Esophagus (tissue), 2 donors: ENCODE measurements around the gene TBATA. TPM values are rescaled to one million over a fixed set of nuclear protein-coding genes. Genes with fewer than 3 reads are reported as not detected.
"Not testable (repeated sequence)": the region's sequence is repeated elsewhere in the genome, so short reads cannot be mapped to it uniquely, and the experiment has no call there.

Source experiments
- H3K27ac ChIP-seq, 2 donors: one replicate each; pipeline ENCODE4 v1.5.1; 2013; ENCODE audit warnings: low read depth in 2 of 2, mild to moderate bottlenecking in 2 of 2, inconsistent platforms in 1 of 2, low read length in 1 of 2, moderate library complexity in 1 of 2
- H3K27me3 ChIP-seq, 2 donors: one replicate each; pipeline ENCODE4 v1.6.1; 2013; ENCODE audit warnings: low read length in 2 of 2, control low read depth in 1 of 2, mild to moderate bottlenecking in 1 of 2; ENCODE audit not compliant: insufficient read depth in 2 of 2, control insufficient read depth in 1 of 2
- H3K36me3 ChIP-seq, 2 donors: one replicate each; pipeline ENCODE4 v1.6.1; 2013; ENCODE audit warnings: low read length in 1 of 2; ENCODE audit not compliant: control insufficient read depth in 2 of 2, insufficient read depth in 2 of 2
- H3K4me1 ChIP-seq, 2 donors: one replicate each; pipeline ENCODE4 v1.6.1; 2013; ENCODE audit warnings: low read length in 1 of 2; ENCODE audit not compliant: control insufficient read depth in 2 of 2, insufficient read depth in 2 of 2
- H3K4me3 ChIP-seq, 2 donors: one replicate each; pipeline ENCODE4 v1.5.1; 2013; ENCODE audit warnings: low read length in 2 of 2, mild to moderate bottlenecking in 2 of 2, low read depth in 1 of 2, moderate library complexity in 1 of 2
- H3K9me3 ChIP-seq, 2 donors: one replicate each; pipeline ENCODE4 v1.6.1; 2013; ENCODE audit warnings: mild to moderate bottlenecking in 2 of 2, low read depth in 1 of 2, low read length in 1 of 2, moderate library complexity in 1 of 2; ENCODE audit not compliant: control insufficient read depth in 2 of 2, insufficient read depth in 1 of 2
- WGBS, 2 donors: extraction: QIAGEN DNeasy Blood & Tissue Kit; methylation state at CpG; one replicate each; pipeline ENCODE4 v1.1.7; 2013; 5-methylcytosine and 5-hydroxymethylcytosine counted together
- polyA plus RNA-seq, 2 donors: library from polyadenylated mRNA; stranded (reverse); fragments of 200-250 nt; gene quantifications; one replicate each; pipeline ENCODE4 v1.2.3, GENCODE V29; 2013
- donor health status: healthy with polysubstance abuse.
- donor health status: Bipolar disorder and iron deficiency.

TBATA gene
- polyA plus RNA-seq, 2 donors, result not detected

DNA sequence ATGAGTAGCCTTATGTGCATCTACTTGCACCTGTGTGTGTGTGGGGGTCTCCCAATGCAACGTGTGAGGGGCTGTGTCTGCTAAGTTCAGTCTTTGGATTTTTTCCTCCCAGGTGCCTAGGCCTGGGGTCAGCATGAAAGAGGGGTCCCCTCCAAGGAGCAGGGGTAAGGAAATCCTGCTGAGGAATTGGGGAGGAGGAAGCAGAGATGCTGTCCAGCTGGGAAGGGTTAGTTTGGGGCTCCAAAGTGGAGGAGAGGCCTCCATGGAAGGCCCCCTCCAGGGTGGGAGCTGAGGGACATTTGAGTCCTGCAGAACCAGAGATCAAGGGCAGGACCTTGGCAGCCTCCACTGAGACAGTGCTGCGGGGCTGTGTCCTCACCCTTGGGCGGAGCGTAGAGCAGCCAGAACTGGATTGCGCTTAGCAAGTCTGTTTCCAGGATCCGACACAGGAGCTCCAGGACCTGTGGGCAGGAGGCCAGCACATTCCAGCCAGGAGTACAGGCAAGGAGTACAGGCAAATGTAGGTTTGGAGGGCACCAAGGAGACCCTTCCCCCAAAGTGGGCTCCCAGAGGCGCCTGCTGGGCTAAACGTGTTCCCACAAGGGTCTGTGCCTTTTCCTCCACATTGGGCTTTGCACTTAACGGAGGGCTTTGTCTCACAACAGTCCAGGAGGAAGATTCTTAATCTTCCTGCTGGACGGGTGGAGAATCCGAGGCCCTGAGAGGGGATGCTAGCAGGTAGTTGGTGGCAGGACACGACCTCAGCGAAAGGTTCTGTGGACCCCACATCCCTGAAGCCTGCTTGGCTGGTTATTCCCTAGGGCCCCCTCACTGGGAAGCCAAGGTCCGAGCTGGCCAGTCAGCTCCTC, 10.1 kb downstream of the TBATA start:
- Histone ChIP-seq H3K4me1 (peaks cover 4 to 12% of the 10 kb centered on the region in 2 donors), H3K27ac (peak overlapping the region in 1 of 2 donors; percentile 23), H3K4me3 (no peak overlapping the region), H3K36me3 (no peaks in the 10 kb centered on the region), H3K27me3 (no peaks in the 10 kb centered on the region), H3K9me3 (no peaks in the 10 kb centered on the region)
- 64 to 72% methylated on average over 14 of the region's 14 CpGs for whole genome bisulfite sequencing, 2 donors

- Histone ChIP-seq H3K9me3 (no peaks in the 10 kb centered on the region), H3K4me3 (no peak overlapping the region), H3K4me1 (peaks cover 4 to 12% of the 10 kb centered on the region in 2 donors), H3K27ac (no peak overlapping the region), H3K36me3 (no peaks in the 10 kb centered on the region), H3K27me3 (no peaks in the 10 kb centered on the region)
- 89 to 91% methylated on average over 14 of the region's 14 CpGs for WGBS, 2 donors
These were observed 11.0 kb downstream of the TBATA start for GRCh38 chr10:70773965-70774809.

DNA sequence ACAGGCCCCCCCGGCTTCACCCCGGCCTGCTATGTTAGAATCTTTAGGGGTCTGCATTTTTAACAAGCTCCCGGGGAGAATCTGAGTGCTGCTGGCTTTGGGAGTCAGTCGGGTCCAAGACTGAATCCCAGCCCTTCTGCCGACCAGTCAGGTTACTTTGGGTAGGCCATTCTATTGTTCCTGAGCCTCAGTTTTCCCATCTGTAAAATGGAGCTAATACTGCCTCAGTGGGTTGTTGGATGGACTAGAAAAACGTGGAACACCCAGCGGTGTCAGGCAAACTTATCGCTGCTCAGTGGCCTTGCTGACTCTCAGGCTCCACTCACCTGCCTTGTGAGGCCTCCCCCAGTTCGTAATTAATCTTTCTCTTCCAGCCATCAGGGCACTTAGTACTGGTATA, 11.7 kb downstream of the TBATA start:
- 81 to 90% methylated on average over 9 of the region's 9 CpGs for WGBS, 2 donors
- no peaks in the 10 kb centered on the region for H3K36me3 ChIP-seq
- no peak overlapping the region for H3K4me3 ChIP-seq
- H3K4me1 ChIP-seq, result peaks cover 4 to 12% of the 10 kb centered on the region in 2 donors
- no peaks in the 10 kb centered on the region for H3K27me3 ChIP-seq
- no peaks in the 10 kb centered on the region for H3K9me3 ChIP-seq
- H3K27ac ChIP-seq, result no peak overlapping the region

GRCh38 chr10:70772627-70773026, 12.6 kb downstream of the TBATA start:
- H3K9me3 ChIP-seq, result no peaks in the 10 kb centered on the region
- no peak overlapping the region for H3K4me3 ChIP-seq
- H3K27me3 ChIP-seq, result no peaks in the 10 kb centered on the region
- peaks cover 4 to 12% of the 10 kb centered on the region in 2 donors for H3K4me1 ChIP-seq
- 92 to 97% methylated on average over 4 of the region's 4 CpGs for WGBS, 2 donors
- H3K36me3 ChIP-seq, result no peaks in the 10 kb centered on the region
- no peak overlapping the region for H3K27ac ChIP-seq

DNA sequence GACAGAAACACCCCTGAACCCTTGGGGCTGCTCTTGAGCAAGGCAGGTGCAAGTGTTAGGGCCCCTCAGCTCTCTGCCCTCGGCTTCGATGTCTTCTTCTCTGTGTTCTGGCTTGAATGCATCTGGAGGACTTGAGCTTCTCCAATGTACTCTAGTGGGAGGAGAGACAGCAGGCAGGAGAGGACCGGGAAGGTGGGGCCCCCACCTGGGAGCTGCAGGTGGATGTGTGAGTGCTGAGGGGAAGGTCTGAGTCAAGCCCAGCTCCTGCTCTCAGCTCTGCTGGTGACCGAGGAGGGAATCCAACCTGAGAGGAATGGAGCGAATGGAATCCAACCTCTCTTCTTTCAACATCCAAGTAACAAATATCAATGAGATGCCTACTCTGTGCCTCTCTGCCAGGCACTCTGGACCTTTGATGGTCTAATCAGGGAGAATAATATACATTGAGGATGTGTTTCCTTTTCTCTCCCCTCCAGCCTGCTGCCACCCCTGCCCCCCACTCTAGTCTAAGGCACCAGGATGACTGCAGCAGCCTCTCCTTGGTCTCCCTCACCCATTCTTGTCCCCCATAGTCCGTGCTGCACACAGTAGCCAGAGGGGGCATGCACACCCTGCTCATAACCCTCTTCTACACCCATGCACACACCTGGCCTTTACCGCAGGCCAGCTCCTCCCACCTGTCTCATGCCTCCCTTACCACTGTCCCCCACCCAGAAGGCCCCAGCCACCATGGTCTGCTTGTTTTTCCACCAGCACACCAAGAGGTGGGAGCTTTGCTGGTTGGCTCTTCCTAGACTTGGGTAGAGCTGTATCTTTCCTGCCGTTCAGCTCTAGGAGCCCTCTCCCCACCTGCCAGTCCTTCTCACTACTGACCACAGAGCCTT, 13.6 kb downstream of the TBATA start:
- Histone ChIP-seq H3K27ac (no peak overlapping the region), H3K27me3 (no peaks in the 10 kb centered on the region), H3K36me3 (no peaks in the 10 kb centered on the region), H3K9me3 (no peaks in the 10 kb centered on the region), H3K4me1 (peaks cover 4 to 12% of the 10 kb centered on the region in 2 donors), H3K4me3 (no peak overlapping the region)
- WGBS, 2 donors, result 89 to 92% methylated on average over 8 of the region's 8 CpGs

DNA sequence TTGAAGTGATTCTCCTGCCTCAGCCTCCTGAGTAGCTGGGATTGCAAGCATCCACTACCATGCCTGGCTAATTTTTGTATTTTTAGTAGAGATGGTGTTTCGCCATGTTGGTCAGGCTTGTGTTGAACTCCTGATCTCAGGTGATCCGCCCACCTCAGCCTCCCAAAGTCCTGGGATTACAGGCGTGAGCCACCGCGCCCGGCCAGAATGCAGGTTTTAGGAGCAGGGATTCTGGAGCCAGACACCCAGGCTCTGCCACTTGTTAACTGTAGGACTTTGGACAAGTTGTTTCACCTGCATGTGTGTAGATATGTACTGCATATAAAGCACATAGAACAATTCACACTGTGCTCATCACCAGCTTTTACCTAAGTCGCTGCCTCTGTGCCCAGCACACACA, 14.7 kb downstream of the TBATA start:
- not testable (repeated sequence) for H3K36me3 ChIP-seq, H3K9me3 ChIP-seq, H3K4me3 ChIP-seq, H3K27me3 ChIP-seq, H3K27ac ChIP-seq, H3K4me1 ChIP-seq
- 86 to 92% methylated on average over 7 of the region's 7 CpGs for WGBS, 2 donors

GRCh38 chr10:70770001-70770400, 15.2 kb downstream of the TBATA start:
- no peak overlapping the region for H3K4me3 ChIP-seq
- H3K4me1 ChIP-seq, result peaks cover 2 to 3% of the 10 kb centered on the region in 2 donors
- H3K27ac ChIP-seq, result no peak overlapping the region
- 69 to 77% methylated on average over 2 of the region's 2 CpGs for WGBS, 2 donors
- H3K27me3 ChIP-seq, result no peaks in the 10 kb centered on the region
- no peaks in the 10 kb centered on the region for H3K36me3 ChIP-seq
- H3K9me3 ChIP-seq, result peaks cover 3 to 4% of the 10 kb centered on the region in 2 donors

GRCh38 chr10:70769121-70769520, 16.1 kb downstream of the TBATA start:
- no peaks in the 10 kb centered on the region for H3K4me1 ChIP-seq
- H3K36me3 ChIP-seq, result no peaks in the 10 kb centered on the region
- H3K9me3 ChIP-seq, result peaks cover 3 to 4% of the 10 kb centered on the region in 2 donors
- H3K27ac ChIP-seq, result peak overlapping the region in 1 of 2 donors; percentile 7
- 75 to 78% methylated on average over 4 of the region's 4 CpGs for WGBS, 2 donors
- no peak overlapping the region for H3K4me3 ChIP-seq
- H3K27me3 ChIP-seq, result no peaks in the 10 kb centered on the region

DNA sequence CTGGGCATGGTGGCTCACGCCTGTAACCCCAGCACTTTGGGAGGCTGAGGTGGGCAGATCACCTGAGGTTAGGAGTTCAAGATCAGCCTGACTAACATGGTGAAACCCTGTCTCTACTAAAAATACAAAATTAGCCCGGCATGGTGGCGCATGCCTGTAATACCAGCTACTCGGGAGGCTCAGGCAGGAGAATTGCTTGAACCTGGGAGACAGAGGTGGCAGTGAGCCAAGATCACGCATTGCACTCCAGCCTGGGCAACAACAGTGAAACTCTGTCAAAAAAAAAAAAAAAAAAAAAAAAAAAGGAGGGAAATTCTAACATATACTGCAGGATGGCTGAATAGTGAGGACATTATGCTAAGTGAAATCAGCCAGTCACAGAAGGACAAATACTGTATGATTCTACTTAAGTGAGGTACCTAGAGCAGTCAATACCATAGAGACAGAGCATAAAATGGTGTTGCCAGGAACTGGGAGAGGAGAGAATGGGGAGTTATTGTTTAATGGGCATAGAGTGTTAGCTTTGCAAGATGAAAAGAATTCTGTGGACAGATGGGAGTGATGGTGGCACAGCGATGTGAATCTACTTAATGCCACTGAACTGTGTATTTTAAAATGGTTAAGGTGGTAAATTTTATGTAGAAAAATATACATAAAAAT, 17.0 kb downstream of the TBATA start:
- H3K4me3 ChIP-seq, H3K36me3 ChIP-seq, H3K27me3 ChIP-seq, H3K9me3 ChIP-seq, H3K27ac ChIP-seq, H3K4me1 ChIP-seq: not testable (repeated sequence)
- WGBS, 2 donors, result 75 to 80% methylated on average over 6 of the region's 6 CpGs
